T follicular helper cell (primary cell): ENCODE measurements around the gene COL4A2.
"Not testable (repeated sequence)": the region's sequence is repeated elsewhere in the genome, so short reads cannot be mapped to it uniquely, and the experiment has no call there.

Experiments
- DNase-seq: peaks from one replicate; pipeline ENCODE4 v3.0.0-alpha.2; 2020; ENCODE audit warnings: low read depth

The COL4A2 gene

GRCh38 chr13:110307767-110308655 is 927 bp downstream of the COL4A2 start:
- DNase-seq, result no peak

GRCh38 chr13:110308656-110309359 is 1.7 kb downstream of the COL4A2 start:
- no peak for DNase-seq

GRCh38 chr13:110309661-110310524 is 2.8 kb downstream of the COL4A2 start:
- no peak for DNase-seq

DNA sequence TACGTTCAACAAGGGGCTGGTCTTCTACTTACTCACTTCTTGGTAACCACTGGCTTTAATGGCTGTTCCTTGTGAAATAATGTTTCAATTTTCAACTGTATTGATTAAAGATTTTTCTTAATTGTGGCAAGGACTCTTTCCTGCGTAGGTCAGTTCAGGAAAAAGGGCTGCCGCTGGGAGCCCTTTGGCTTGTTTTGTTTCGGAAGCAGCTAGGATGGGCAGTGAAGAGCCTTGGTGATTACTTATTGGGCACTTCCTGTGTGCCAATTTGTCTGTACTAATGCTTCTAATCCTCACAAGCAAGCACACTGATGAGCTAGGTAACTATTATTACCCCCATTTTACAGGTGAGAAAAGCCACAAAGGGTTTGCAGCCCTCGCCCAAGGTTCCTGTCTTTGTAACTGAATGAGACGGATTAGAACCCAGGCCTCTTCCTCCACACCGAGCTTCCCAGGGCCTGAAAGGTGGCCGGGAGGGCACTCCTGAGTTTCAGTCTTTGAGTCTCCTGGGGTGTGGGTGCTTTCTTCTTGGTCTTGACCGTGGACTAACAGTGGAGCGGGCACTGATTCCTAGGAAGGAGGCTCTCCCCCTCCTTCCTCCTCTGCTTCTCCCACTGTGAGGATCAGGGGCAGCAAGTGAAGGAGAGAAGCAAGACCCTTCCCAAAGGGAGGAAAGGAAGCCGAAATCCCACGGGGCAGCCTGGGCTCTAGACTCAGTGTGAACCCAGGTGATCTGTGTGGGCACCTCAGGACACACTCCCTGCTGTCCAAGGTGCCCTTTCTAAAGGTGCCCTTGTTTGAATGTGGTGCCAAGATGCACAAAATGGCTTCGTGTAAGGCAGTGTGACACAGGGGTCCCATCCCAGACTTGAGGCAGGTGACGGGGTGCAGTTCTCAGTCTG is 3.7 kb downstream of the COL4A2 start:
- no peak for DNase-seq

DNA sequence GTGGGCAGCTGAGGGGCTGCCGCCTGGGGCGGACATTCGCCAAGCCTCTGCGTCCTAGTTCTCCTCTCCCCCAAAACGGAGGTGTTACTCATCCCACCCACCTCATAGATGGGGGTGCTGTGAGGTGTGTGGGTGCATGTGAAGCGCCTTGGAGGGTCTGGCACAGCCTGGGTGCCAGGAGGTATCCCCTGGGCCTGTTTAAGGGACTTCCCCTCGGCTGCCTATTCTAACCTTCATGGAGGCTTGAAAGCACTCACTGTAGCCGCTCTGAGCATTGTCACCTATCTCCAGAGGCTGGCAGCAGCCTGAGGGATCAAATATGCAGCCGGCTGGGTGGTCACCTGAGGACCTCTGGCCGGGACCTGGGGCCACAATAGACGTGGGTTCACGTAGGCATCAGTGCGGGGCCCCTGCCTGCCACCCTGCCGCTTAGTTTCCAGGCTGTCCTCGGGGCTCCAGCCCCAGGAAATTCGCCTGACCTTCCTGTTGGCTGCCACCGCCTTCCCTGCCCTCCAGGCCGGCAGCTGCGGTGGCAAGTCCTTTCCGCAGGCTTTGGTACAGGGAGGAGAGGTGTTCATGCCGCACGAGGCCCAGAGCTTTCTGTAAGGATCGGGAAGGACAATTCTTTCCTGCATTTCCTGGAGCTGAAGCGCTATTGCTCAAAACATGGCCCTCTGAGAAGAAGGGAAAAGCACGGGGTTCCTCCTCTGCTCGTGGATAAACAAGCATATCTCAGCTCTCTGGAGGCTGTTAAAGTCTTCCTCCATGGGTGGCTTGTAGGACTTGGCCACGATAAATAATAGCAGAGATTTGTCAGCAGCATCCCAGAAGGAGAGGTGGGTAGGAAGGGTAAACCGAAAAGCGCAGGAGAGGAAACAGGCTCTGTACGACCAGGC is 4.6 kb downstream of the COL4A2 start:
- DNase-seq, result no peak

GRCh38 chr13:110312339-110313031 is 5.4 kb downstream of the COL4A2 start:
- DNase-seq, result no peak

- not testable (repeated sequence) for DNase-seq
Observed at GRCh38 chr13:110313261-110313660, 6.2 kb downstream of the COL4A2 start.

GRCh38 chr13:110313733-110314132 is 6.6 kb downstream of the COL4A2 start:
- not testable (repeated sequence) for DNase-seq

GRCh38 chr13:110314516-110315245 is 7.6 kb downstream of the COL4A2 start:
- no peak for DNase-seq

DNA sequence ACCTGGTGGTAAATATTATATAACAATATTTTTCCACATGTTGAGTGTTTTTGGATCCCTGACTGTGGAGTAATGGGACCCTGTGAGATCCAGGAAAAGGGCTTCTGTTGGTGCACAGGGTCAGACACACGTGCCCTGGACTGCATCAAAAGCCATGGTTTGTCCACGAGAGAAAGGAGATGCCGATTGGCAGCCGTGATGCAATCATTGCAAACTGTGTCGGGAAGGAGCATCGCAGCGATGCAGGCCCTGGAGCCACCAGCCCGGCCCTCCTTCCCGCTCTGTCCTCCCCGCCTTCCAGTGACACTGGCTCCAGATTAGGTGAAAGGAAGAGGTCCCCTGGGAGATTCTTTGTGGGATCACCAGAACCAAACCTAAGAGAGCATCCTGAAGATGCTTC is 9.1 kb downstream of the COL4A2 start:
- no peak for DNase-seq

DNA sequence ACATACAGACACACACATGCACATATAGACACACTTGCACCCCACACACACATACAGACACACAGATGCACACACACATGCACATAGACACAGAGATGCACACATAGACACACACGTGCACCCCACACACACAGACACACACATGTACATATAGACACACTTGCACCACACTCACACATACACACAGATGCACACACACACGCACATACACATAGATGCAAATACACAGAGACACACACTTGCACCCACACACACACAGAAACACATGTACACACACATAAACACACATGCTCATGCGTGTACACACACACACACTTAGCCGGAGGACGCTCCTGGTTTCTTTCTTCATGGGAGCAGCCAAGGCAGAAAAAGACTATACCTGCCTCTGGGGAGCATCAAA is 10.0 kb downstream of the COL4A2 start:
- no peak for DNase-seq

DNA sequence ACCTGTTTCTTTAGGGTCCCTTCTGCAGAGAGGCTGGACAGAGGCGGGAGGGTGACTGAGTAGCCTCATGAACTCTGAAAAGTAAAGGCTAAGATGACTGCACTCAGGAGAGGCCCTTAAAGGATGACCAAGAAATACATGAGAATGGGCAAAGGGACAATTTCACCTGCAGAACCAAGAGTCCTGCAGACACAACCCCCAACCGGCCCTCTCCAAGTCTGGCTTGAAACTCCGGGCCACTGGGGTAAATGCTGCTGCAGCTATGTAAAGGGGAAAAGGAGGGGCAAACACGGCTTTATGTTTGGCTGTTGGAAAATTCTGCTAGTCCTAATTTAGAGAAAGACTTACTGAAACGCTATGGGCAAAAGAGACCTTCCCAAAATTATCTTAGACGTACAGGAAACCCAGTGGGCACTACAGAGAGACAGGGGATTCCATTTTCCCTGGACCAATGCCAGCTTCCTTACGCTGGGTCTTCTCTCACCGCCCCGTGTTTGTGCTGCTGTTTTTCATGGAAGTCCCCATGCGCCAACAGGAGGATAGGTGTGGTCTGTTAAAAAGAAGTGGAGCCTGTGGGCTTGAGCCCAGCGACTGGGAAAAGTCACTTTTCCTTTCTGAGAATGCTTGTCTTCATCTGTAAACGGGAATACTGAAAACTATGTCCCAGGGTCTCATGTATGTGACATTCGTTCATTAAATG is 10.6 kb downstream of the COL4A2 start:
- DNase-seq, result no peak

DNA sequence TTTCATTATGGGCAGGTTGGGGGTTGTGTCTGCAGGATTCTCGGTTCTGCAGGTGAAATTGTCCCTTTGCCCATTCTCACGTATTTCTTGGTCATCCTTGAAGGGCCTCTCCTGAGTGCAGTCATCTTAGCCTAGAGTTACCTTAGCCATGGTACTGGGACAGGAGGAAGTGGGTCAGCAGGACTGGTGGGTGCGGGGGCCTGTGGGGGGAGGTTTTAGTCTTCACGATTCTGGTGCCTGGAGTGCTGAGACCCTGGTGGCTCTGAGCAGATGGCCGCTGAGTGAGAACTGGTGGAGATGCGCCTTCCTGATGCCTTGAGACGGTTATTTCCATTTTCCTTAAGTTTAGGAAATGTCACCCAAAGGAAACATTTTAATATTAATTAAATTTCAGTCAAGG is 11.8 kb downstream of the COL4A2 start:
- no peak for DNase-seq

DNA sequence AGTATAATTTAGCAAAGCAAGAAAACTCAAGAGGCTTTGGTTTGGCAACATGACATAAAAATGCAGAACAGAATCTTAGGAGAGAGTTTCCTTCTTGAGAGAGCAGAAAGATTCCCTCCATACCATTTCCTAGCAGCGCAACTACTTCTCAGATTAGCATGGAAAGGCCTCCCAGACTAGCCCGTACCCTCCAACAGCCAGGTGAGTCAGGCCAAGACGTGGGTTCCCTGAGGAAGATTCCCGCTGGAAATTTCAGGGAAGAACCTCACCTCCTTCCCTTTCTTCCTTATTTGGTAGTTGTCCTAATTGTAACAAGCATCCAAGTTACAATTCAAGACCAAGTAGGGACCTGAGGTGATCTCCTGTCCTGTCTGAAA is 12.3 kb downstream of the COL4A2 start:
- DNase-seq, result no peak

- DNase-seq, result no peak
Observed at GRCh38 chr13:110319774-110320509, 12.9 kb downstream of the COL4A2 start.

DNA sequence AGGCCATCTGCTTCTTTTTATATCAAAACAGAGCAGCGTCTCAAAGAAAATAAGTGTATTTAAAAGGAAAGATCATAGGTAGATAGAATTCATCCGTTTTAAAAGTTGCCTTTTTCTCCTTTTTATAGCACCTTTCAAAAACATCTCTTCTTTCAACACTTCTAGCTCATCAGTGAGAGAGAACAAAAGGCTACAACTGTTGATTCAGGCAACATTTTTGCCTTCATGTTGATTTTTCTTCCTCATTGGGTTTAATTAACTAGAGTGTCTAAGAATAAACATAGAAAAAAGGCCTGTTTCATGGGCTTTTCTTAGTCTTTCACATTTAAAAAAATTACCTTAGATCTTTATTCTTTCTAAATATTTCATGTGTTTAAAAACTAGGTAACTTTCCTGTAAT is 13.6 kb downstream of the COL4A2 start:
- no peak for DNase-seq

- DNase-seq, result not testable (repeated sequence)
Observed at GRCh38 chr13:110321573-110321972, 14.5 kb downstream of the COL4A2 start.
